OCI-LY1 (cell line): Measurements from ENCODE around the gene SMCO2.

ENCODE experiments used
- EZH2 ChIP-seq: fragments of 200-600 bp; sonication (generic), shearing (Covaris generic); IDR thresholded peaks from 2 replicates; pipeline ENCODE4 v1.8.0; 2017; ENCODE audit warnings: borderline replicate concordance, mixed run types, mild to moderate bottlenecking, antibody characterized with exemption, low read length, moderate library complexity, mixed read lengths
- TF ChIP-seq, protein P1 (sequence below): fragments of 200-600 bp; sonication (generic), shearing (Covaris generic); IDR thresholded peaks from 2 replicates; pipeline ENCODE4 v1.5.1; 2017; ENCODE audit warnings: mild to moderate bottlenecking, antibody characterized with exemption, low read length, moderate library complexity, mixed read lengths

DNA sequence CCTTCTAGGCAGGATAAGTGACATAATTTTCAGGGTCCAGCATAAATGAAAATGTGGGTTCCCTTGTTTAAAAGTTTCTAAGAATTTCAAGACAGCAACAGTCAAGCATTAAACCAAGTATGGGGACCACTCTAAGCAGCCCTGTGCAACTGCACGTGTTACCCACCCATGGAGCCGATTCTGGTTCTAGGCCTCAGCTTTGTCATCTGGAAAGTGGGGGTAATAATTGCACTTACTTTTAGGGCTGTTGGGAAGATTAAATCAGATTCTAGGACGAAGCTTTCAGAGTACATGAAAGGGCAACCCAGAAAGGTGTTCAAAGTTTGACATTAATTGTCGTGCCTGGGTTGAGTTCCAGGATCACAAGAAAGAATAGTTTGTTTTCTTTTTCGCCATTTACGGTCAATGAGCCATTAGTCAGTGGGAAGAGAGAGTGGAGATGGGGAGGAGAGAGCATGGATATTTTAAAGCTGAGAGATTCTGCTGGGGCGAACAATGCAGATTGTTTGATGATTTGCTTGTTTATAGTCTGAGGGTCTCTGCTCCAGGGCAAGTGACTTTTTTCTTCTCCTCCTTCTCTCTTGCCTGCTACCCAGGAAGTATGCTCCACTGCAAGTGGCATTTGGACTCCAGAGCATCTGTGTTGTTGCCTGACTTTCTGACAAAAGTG, 66.8 kb downstream of the SMCO2 start:
- TF ChIP-seq, protein P1, sequence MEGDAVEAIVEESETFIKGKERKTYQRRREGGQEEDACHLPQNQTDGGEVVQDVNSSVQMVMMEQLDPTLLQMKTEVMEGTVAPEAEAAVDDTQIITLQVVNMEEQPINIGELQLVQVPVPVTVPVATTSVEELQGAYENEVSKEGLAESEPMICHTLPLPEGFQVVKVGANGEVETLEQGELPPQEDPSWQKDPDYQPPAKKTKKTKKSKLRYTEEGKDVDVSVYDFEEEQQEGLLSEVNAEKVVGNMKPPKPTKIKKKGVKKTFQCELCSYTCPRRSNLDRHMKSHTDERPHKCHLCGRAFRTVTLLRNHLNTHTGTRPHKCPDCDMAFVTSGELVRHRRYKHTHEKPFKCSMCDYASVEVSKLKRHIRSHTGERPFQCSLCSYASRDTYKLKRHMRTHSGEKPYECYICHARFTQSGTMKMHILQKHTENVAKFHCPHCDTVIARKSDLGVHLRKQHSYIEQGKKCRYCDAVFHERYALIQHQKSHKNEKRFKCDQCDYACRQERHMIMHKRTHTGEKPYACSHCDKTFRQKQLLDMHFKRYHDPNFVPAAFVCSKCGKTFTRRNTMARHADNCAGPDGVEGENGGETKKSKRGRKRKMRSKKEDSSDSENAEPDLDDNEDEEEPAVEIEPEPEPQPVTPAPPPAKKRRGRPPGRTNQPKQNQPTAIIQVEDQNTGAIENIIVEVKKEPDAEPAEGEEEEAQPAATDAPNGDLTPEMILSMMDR: no peak
- no peak for TF ChIP-seq EZH2
